H1 (cell line): ENCODE data around the gene ZNF516. TPM values are rescaled to one million over a fixed set of nuclear protein-coding genes. Genes with fewer than 3 reads are reported as not detected.

Experiments used
- CTCF ChIA-PET: fragments of 300-600 bp; sonication (Branson Sonifier 250); formaldehyde crosslinking; loops from one replicate; lab custom pipeline; 2021; ENCODE audit not compliant: partially characterized antibody; lab: Charles Lee
- POLR2A ChIA-PET: fragments of 300-600 bp; sonication (Branson Sonifier 250); formaldehyde crosslinking; loops from one replicate; lab custom pipeline; 2021; ENCODE audit warnings: inconsistent platforms; ENCODE audit not compliant: partially characterized antibody; lab: Charles Lee
- DNase-seq, 2 experiments: peaks; one replicate each; pipeline versions ENCODE4 v3.0.0 to v3.0.0-alpha.2; 2010 to 2022; ENCODE audit warnings: low spot score in 2 of 2, low read depth in 1 of 2, mixed read lengths in 1 of 2
- FAIRE-seq: peaks from 2 replicates; lab custom pipeline; 2011; peaks lifted over from hg19 to GRCh38; lab: Jason Lieb, UNC
- H2AFZ ChIP-seq: 2 replicates; pipeline ENCODE4 v1.8.1; 2012; ENCODE audit warnings: low read length, inconsistent platforms
- H2AK5ac ChIP-seq: 2 replicates; pipeline ENCODE4 v1.6.1; 2013; ENCODE audit warnings: low read depth, low read length
- H2BK120ac ChIP-seq: replicated peaks from 2 replicates; pipeline ENCODE3; 2013; ENCODE audit warnings: low read depth, low read length, inconsistent platforms
- H2BK12ac ChIP-seq: 2 replicates; pipeline ENCODE4 v1.6.1; 2013; ENCODE audit warnings: low read depth, low read length
- H2BK15ac ChIP-seq: 2 replicates; pipeline ENCODE4 v1.6.1; 2013; ENCODE audit warnings: low read length
- H2BK20ac ChIP-seq: 2 replicates; pipeline ENCODE4 v1.6.1; 2013; ENCODE audit warnings: low read length
- H2BK5ac ChIP-seq: 2 replicates; pipeline ENCODE4 v1.6.1; 2013; ENCODE audit warnings: low read depth, low read length
- H3K14ac ChIP-seq: 2 replicates; pipeline ENCODE4 v1.6.1; 2013; ENCODE audit warnings: inconsistent platforms; ENCODE audit not compliant: insufficient read length
- H3K18ac ChIP-seq: 2 replicates; pipeline ENCODE4 v1.6.1; 2013; ENCODE audit warnings: low read length; ENCODE audit errors: extremely low read depth
- H3K23ac ChIP-seq: 2 replicates; pipeline ENCODE4 v1.6.1; 2013; ENCODE audit warnings: inconsistent platforms; ENCODE audit not compliant: insufficient read length
- H3K23me2 ChIP-seq: 2 replicates; pipeline ENCODE4 v1.6.1; 2013; ENCODE audit warnings: low read depth, low read length
- H3K27ac ChIP-seq: 2 replicates; pipeline ENCODE4 v1.6.1; 2011; ENCODE audit warnings: low read depth, low read length, inconsistent platforms
- H3K27me3 ChIP-seq, 4 experiments: replicated peaks in 1 of 4; 1 replicate in 1 of 4; 2 replicates in 3 of 4; pipeline versions ENCODE4 v1.6.1 to v1.8.1; 2011 to 2013; ENCODE audit warnings: low read length in 3 of 4, mild to moderate bottlenecking in 3 of 4, inconsistent platforms in 2 of 4, mixed read lengths in 2 of 4, moderate library complexity in 1 of 4; ENCODE audit not compliant: control insufficient read depth in 3 of 4, insufficient read depth in 3 of 4; ENCODE audit errors: extremely low read depth in 1 of 4
- H3K36me3 ChIP-seq, 4 experiments: 2 replicates each; pipeline versions ENCODE4 v1.6.1 to v1.8.1; 2011 to 2013; ENCODE audit warnings: mild to moderate bottlenecking in 4 of 4, low read length in 3 of 4, moderate library complexity in 2 of 4, control low read depth in 1 of 4, inconsistent platforms in 1 of 4; ENCODE audit not compliant: insufficient read depth in 4 of 4, control insufficient read depth in 2 of 4
- H3K4ac ChIP-seq: replicated peaks from 2 replicates; pipeline ENCODE3; 2013; ENCODE audit warnings: low read length, low read depth, mixed read lengths, inconsistent platforms; ENCODE audit not compliant: insufficient read length
- H3K4me1 ChIP-seq, 4 experiments: replicated peaks in 1 of 4; 1 replicate in 1 of 4; 2 replicates in 3 of 4; pipeline versions ENCODE4 v1.6.1 to v1.8.1; 2011 to 2013; ENCODE audit warnings: low read length in 3 of 4, inconsistent platforms in 2 of 4, mixed read lengths in 1 of 4; ENCODE audit not compliant: insufficient read depth in 4 of 4, control insufficient read depth in 3 of 4
- H3K4me2 ChIP-seq, 2 experiments: 2 replicates each; pipeline versions ENCODE4 v1.6.1 to v1.8.1; 2011 to 2013; ENCODE audit warnings: low read depth in 2 of 2, low read length in 2 of 2, control low read depth in 1 of 2, inconsistent platforms in 1 of 2, mild to moderate bottlenecking in 1 of 2; ENCODE audit not compliant: insufficient read depth in 1 of 2
- H3K4me3 ChIP-seq, 4 experiments: fragments of 200-600, 300-600 bp in 1 of 4; sonication (generic), shearing (Covaris generic), sonication (Bioruptor Twin) in 1 of 4; 2 replicates each; pipeline versions ENCODE4 v1.5.1 to v1.8.1; 2011 to 2016; ENCODE audit warnings: low read length in 4 of 4, low read depth in 3 of 4, control low read depth in 2 of 4, inconsistent platforms in 2 of 4, mild to moderate bottlenecking in 2 of 4, mixed read lengths in 1 of 4, moderate library complexity in 1 of 4; ENCODE audit not compliant: insufficient read depth in 2 of 4; ENCODE audit errors: extremely low read depth in 1 of 4
- H3K56ac ChIP-seq: replicated peaks from 2 replicates; pipeline ENCODE3; 2013; ENCODE audit warnings: low read depth, mild to moderate bottlenecking, mixed read lengths, low read length, inconsistent platforms; ENCODE audit not compliant: insufficient read length
- H3K79me1 ChIP-seq: 2 replicates; pipeline ENCODE4 v1.6.1; 2013; ENCODE audit warnings: low read depth, low read length, control low read depth
- H3K79me2 ChIP-seq, 2 experiments: 2 replicates each; pipeline versions ENCODE4 v1.6.1 to v1.8.1; 2012 to 2013; ENCODE audit warnings: low read length in 2 of 2, mild to moderate bottlenecking in 2 of 2, inconsistent platforms in 1 of 2; ENCODE audit not compliant: insufficient read depth in 2 of 2, control insufficient read depth in 1 of 2
- H3K9ac ChIP-seq, 4 experiments: replicated peaks in 1 of 4; 1 replicate in 1 of 4; 2 replicates in 3 of 4; pipeline versions ENCODE4 v1.6.1 to v1.8.1; 2011 to 2013; ENCODE audit warnings: low read depth in 3 of 4, low read length in 3 of 4, control low read depth in 2 of 4, mild to moderate bottlenecking in 2 of 4, moderate library complexity in 2 of 4, inconsistent platforms in 1 of 4; ENCODE audit errors: extremely low read depth in 1 of 4
- H3K9me3 ChIP-seq, 2 experiments: 2 replicates each; pipeline versions ENCODE4 v1.6.1 to v1.8.1; 2012 to 2013; ENCODE audit warnings: mild to moderate bottlenecking in 2 of 2, moderate library complexity in 2 of 2, control low read depth in 1 of 2, inconsistent platforms in 1 of 2, low read depth in 1 of 2, low read length in 1 of 2, mixed read lengths in 1 of 2; ENCODE audit not compliant: insufficient read depth in 2 of 2
- H4K20me1 ChIP-seq, 2 experiments: replicated peaks in 1 of 2; 2 replicates each; pipeline versions ENCODE3 to v1.8.1; 2011 to 2013; ENCODE audit warnings: inconsistent platforms in 2 of 2, low read length in 2 of 2, mild to moderate bottlenecking in 1 of 2; ENCODE audit not compliant: insufficient read depth in 2 of 2, control insufficient read depth in 1 of 2
- H4K5ac ChIP-seq: 2 replicates; pipeline ENCODE4 v1.6.1; 2013; ENCODE audit warnings: low read length, low read depth, mixed read lengths, inconsistent platforms; ENCODE audit not compliant: insufficient read length
- H4K8ac ChIP-seq: 2 replicates; pipeline ENCODE4 v1.8.0; 2013; ENCODE audit warnings: mild to moderate bottlenecking, moderate library complexity, low read length, inconsistent platforms; ENCODE audit not compliant: insufficient read depth; ENCODE audit errors: extremely low read depth
- H4K91ac ChIP-seq: replicated peaks from 2 replicates; pipeline ENCODE3; 2013; ENCODE audit warnings: low read length, mixed read lengths, inconsistent platforms; ENCODE audit not compliant: insufficient read length
- BCL11A ChIP-seq, 2 experiments: IDR thresholded peaks; one replicate each; pipeline ENCODE4 v1.6.1; 2011; ENCODE audit warnings: low read depth in 2 of 2, low read length in 2 of 2, mild to moderate bottlenecking in 2 of 2
- JUN ChIP-seq: IDR thresholded peaks from 2 replicates; pipeline ENCODE4 v1.6.1; 2011; ENCODE audit warnings: low read depth, mild to moderate bottlenecking, improper control_type of control experiment, low read length
- KDM4A ChIP-seq: IDR thresholded peaks from one replicate; pipeline ENCODE4 v1.7.1; 2012; ENCODE audit warnings: low read depth, mild to moderate bottlenecking, moderate library complexity, low read length, inconsistent platforms; ENCODE audit not compliant: severe bottlenecking
- NRF1 ChIP-seq: IDR thresholded peaks from 2 replicates; pipeline ENCODE4 v1.6.1; 2011; ENCODE audit warnings: mild to moderate bottlenecking, low read depth, low read length, improper control_type of control experiment
- RFX5 ChIP-seq: IDR thresholded peaks from 2 replicates; pipeline ENCODE4 v1.6.1; 2011; ENCODE audit warnings: low read depth, low read length, improper control_type of control experiment, borderline replicate concordance
- RXRA ChIP-seq: IDR thresholded peaks from 2 replicates; pipeline ENCODE4 v1.6.1; 2011; ENCODE audit warnings: low read depth, mild to moderate bottlenecking, low read length, moderate library complexity; ENCODE audit not compliant: insufficient read depth
- YY1 ChIP-seq: IDR thresholded peaks from 2 replicates; pipeline ENCODE4 v1.6.1; 2011; ENCODE audit warnings: low read depth, mild to moderate bottlenecking, low read length
- ZNF274 ChIP-seq: IDR thresholded peaks from 2 replicates; pipeline ENCODE4 v1.7.0; 2012; ENCODE audit warnings: low read length, borderline replicate concordance; ENCODE audit errors: extremely low read depth
- WGBS, 2 experiments: shearing (Covaris generic) in 1 of 2; methylation state at CpG; one replicate each; pipeline versions ENCODE4 v1.1.6 to v1.1.7; 2013 to 2015; ENCODE audit warnings: low lambda C conversion rate in 2 of 2, mixed read lengths in 2 of 2, inconsistent platforms in 1 of 2, low coverage in 1 of 2, missing lambda C conversion rate in 1 of 2; ENCODE audit not compliant: insufficient replicate concordance in 2 of 2, insufficient coverage in 1 of 2, insufficient read length in 1 of 2; ENCODE audit errors: extremely low coverage in 1 of 2, missing lambda C conversion rate in 1 of 2; 5-methylcytosine and 5-hydroxymethylcytosine counted together
- polyA plus RNA-seq, 7 experiments: library from polyadenylated mRNA; depleted of rRNA in 3 of 7; stranded (reverse) in 5 of 7; unstranded in 2 of 7; fragments of >200 nt in 5 of 7; fragments of 200-250 nt in 2 of 7; gene quantifications; 1 replicate in 5 of 7; 2 replicates in 1 of 7; 4 replicates in 1 of 7; pipeline versions ENCODE4 v1.2.1 to v1.2.3, GENCODE V29; 2011 to 2013; ENCODE audit warnings: missing spikeins in 2 of 7, mixed read lengths in 2 of 7
- total RNA-seq: library from RNA; stranded (reverse); fragmentation: NEBNext Ultra II Directional; extraction: Animal tissue kit (Norgen Biotek cat#: 25700); gene quantifications from 2 replicates; pipeline ENCODE4 v1.2.1, GENCODE V29; 2021

The ZNF516 gene
- total and polyA plus RNA-seq, 2 of the 8 experiments (the other 6 are each of a cell fraction or from before 2014, with no cell fraction given): 7.3 to 17.0 TPM

GRCh38 chr18:76412818-76413565 is 82.0 kb downstream of the ZNF516 start:
- FAIRE-seq (no peak), DNase-seq (no peak)
- H3K36me3 ChIP-seq: peaks cover 0 to under 1% (median 0%) of the 10 kb centered on the region in 4 experiments; a peak in 1 of 8 replicates
- no peak overlapping the region for H2BK15ac ChIP-seq
- H3K4me1 ChIP-seq: peaks cover 0 to 6% (median 1%) of the 10 kb centered on the region in 4 experiments; a peak in 2 of 7 replicates
- H3K79me1 ChIP-seq: peaks cover 4% of the 10 kb centered on the region
- POLR2A ChIA-PET: no interaction called here
- H4K91ac ChIP-seq: no peak overlapping the region
- no peak overlapping the region for H3K4ac ChIP-seq
- no peak overlapping the region for H2BK120ac ChIP-seq
- no peak overlapping the region; the same call in 1 of the 2 replicates for H2BK12ac ChIP-seq
- no peak overlapping the region for H2AFZ ChIP-seq
- H3K79me2 ChIP-seq: peaks cover 2 to 5% of the 10 kb centered on the region in 2 experiments
- no peaks in the 10 kb centered on the region for H3K9me3 ChIP-seq
- no peak overlapping the region for H3K27ac ChIP-seq
- no peak overlapping the region for H3K18ac ChIP-seq
- no peak overlapping the region for H3K9ac ChIP-seq
- no peak overlapping the region for H3K14ac ChIP-seq
- H4K5ac ChIP-seq: no peak overlapping the region
- peaks cover 0 to 2% of the 10 kb centered on the region in 2 experiments for H4K20me1 ChIP-seq
- H3K56ac ChIP-seq: no peak overlapping the region
- no peak overlapping the region for H4K8ac ChIP-seq
- CTCF ChIA-PET: interaction anchor here (1.2 kb wide), 1 partner anchor 12 kb away, joined by 4 read pairs; no protein-coding TSS in a partner anchor
- 93% methylated on average over 19 of the region's 19 CpGs; no CpG with 5 or more reads in 1 of the 2 experiments for WGBS, 2 experiments
- 0 out of 2 replicates have a peak overlapping the region, but pooled peaks have one; percentile 13 for H2BK5ac ChIP-seq
- H2AK5ac ChIP-seq: no peak overlapping the region
- peaks cover under 1% of the 10 kb centered on the region; the same call in 1 of the 2 replicates for H3K23me2 ChIP-seq
- TF ChIP-seq RXRA: no peak
- no peak for TF ChIP-seq NRF1
- no peak for TF ChIP-seq ZNF274
- no peak for TF ChIP-seq RFX5
- TF ChIP-seq JUN: no peak
- no peak for TF ChIP-seq BCL11A (IDR thresholded peaks at IDR 0.05; ENCODE audit: low read depth in 2 of 2, low read length in 2 of 2)
- TF ChIP-seq KDM4A: no peak
- TF ChIP-seq YY1: no peak
- no peak overlapping the region for H3K23ac ChIP-seq
- no peak overlapping the region for H3K4me2 ChIP-seq
- no peak overlapping the region for H2BK20ac ChIP-seq
- no peak overlapping the region for H3K4me3 ChIP-seq
- no peaks in the 10 kb centered on the region for H3K27me3 ChIP-seq
